HG03457 (cell line): Measurements from ENCODE around the gene BTBD2.

ENCODE experiments used
- ATAC-seq: cut with Tn5 transposase; IDR thresholded peaks from one replicate; pipeline ENCODE4 v1.9.1; 2021; ENCODE audit warnings: moderate number of reproducible peaks; ENCODE audit not compliant: unreplicated experiment

Gene BTBD2

DNA sequence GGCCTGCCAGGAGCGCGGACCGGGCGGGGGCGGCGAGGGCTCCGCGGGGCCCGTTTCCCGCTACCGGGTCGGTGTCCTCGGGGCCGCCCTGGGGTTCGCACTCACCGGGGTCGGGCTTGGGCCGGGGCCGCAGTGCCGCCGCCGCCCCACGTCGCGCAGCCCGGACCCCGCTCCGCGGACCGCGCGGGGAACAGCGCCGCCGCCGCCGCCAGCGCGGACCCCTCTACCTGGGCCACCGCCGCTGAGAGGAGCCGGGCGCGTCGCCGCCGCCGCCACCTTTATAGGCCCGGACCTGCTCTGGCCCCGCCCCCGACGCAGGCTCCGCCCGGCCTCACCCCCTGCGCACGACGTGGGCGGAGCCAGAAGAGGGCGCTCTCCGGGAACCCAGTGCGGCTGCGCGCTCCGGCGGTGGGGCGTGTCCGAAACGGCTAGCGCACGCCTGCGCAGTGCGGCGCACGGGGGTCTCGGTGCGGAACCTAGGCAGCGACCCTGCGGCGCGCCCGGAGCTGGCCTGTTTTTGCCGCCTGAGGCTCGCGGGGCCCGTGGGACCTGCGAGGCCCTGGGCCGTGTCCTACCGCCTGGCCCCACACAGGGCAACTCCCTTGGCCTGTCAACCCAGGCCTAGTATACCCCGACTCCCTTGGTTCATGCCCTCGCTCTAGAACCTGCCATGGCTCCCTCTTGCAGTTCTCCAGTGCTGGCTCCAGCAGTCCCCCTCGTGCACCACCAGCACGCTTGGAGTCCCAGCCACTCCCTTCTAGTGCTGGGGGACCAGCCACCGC, 35.7 kb upstream of the BTBD2 start, which contains the start of gene MKNK2:
MKNK2 (minus strand) TSS at position 254 of the 782 bp plus-strand sequence. CDS start 393 bp downstream, outside the sequence.
- peak; percentile 27 for ATAC-seq

DNA sequence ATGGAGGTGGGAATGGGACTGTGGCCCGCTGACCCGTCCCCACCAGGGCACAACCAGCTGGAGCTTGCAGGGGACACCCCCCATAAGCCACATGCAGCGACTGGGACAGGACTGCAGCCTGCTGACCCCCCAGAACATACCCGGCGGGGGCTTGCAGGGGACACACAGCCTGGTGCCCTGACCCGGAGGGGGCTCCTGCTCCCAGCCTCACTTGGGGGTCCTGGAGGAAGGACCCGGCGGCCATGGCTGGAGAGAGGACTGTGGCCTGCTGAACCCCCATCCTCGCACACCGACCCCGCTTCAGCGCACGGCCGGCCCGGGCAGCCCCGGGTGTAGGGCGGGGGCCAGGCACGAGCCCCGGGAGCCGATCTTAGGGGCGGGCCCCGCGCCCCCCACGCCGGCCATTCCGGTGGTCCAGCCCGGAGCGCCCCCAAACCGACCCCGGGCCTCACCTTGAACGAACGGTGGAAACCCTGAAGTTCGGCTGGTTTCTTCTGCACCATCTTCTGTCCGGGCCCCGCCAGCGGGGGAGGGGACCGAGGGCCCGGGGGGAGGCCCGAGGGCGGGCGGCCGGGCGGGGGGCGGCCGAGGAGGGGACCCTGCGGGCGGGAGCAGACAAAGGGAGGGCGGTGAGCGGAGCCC, 35.0 kb upstream of the BTBD2 start:
- ATAC-seq, result no peak

GRCh38 chr19:2049741-2050348, 34.3 kb upstream of the BTBD2 start:
- ATAC-seq, result no peak

DNA sequence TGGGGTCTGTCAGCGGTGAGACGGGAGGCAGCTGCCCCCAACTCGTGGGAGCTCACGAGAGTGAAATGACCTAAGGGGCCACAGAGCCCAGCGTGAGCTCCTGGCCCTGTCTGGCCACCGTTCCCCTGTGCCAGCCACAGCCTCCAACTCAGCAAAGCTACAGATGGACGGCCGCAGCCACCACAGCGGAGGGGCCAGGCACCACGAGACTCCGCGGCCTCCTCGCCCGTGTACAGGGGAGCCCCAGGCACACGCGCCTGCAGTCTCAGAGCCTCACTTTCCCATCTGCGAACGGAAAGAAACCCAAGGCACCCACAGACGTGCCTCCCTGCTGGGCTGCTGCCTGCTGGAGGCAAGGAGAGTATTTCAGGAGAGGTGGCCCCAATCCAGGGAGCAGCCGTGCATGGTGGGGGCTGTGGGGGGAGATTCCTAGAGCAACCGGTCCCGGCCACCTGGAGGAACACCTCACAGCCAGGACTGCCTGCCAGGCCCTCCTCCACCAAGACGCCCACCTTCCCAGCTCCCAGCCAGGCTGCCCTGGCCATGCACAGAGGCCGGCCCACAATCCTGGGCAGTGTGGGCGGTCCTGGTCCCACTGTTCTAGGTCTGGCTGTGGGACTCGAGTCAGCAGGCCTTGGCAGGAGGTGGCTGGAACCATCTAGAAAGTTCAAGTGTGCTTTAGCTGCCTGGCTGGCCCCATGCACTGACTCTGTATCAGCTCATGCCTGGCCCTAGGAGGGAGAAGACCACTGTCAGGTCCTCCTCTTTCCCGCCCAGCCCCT, 33.6 kb upstream of the BTBD2 start:
- no peak for ATAC-seq

- no peak for ATAC-seq
These were observed 32.8 kb upstream of the BTBD2 start for GRCh38 chr19:2048104-2048958.

DNA sequence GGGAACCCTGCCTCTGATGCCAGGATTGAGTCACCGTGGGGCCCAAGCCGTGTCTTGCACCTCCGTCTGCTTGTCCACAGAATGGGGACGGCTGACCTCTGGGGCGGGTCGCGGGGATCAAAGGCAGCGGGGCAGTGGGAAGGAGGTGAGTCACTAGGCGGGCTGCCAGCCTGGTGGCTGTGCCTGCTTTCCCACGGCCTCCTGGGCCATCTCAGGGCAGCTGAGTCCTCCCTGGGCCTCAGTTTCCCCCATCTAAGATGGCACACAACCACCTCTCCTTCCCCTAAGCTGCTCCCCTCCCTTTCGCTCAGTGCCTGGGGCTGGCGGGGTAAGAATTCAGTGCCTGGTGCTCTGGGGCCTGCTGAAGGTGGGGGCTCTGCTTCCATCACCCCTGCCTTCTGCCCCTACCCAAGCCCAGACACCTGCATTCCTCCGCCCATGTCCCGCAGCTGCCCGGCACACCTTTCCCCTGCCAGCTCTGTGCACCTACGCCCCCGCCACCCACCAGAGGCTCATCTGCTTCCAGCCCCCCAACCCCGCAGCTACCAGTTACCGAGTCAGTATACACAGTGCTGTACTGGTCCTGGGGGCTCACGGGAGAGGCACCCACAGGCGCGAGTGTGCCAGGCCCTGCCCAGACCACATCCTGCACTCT, 32.1 kb upstream of the BTBD2 start:
- ATAC-seq, result no peak

GRCh38 chr19:2047076-2047448, 31.5 kb upstream of the BTBD2 start:
- no peak for ATAC-seq

- no peak for ATAC-seq
These were observed 30.8 kb upstream of the BTBD2 start for GRCh38 chr19:2046046-2046907.

GRCh38 chr19:2045501-2046045, 30.1 kb upstream of the BTBD2 start:
- no peak for ATAC-seq

- ATAC-seq, result no peak
These were observed 29.4 kb upstream of the BTBD2 start for GRCh38 chr19:2044709-2045500.

DNA sequence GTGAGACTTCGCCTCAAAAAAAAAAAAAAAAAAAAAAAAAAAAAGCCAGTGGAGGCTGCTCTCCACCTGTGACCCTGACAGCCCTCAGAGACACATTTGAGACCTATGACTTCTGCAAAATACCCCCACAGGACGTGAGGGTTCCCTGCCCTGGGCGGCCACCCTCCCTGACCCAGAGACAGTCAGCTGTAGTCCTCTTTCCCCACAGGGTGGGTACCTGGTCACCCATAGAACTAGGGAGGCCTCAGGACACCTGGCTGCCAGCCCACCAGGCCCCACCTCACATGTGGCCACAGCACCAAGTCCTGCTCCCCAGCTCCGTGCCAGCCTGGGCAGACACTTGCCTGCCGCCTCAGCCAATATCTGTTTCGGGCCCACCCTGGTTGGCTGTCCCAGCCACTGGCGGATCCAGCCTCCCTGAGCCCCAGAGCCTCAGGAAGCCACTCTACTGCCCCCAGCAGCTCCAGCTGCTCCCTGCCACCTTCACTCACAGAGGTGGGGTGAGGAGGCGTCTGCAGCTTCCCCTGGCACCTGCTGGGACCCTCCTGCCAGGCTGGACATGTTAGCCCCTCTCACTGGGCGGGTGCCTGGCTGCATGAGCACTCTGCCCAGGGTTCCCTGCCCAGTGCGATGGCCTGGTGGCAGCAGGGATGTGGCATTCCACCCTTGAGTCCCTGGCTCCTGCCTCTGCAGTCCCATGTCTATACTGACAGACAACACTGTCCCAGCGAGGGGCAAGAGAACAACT, 28.6 kb upstream of the BTBD2 start:
- ATAC-seq, result no peak

GRCh38 chr19:2043251-2043641, 27.7 kb upstream of the BTBD2 start:
- ATAC-seq, result no peak

DNA sequence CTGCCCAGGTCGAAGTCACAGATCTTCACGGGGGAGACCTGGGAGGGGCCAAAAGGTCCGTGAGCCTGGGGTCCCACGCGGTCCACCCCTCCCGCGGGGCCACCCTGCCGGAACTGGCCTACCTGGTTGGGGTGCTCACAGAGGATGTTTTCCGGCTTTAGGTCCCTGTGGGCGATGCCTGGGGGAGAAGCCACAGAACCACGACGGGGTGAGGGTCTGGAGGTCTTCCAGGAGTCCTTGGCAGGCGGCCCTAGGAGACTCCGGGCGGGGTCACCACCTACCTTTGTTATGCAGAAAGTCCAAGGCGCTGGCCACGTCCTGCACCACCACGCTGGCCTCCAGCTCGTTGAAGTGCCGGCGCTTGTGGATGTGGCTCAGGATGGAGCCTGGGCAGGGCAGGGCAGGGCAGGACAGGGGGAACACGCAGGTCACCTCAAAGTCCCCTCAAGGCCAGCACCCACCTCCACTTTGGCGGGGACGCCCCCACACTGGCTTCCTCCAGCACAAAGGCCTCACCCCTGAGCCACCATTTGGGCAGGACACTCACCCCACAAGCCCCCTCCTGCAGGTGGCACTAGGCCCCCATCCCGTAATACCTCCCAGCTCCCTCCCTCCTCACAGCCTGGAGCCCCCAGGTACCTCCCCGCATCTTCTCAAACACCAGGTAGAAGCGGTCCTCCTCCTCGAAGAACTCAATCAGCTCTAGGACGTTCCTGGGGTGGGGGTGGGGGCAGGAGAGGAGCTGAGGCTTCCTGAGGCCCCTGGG, 27.2 kb upstream of the BTBD2 start:
- no peak for ATAC-seq

DNA sequence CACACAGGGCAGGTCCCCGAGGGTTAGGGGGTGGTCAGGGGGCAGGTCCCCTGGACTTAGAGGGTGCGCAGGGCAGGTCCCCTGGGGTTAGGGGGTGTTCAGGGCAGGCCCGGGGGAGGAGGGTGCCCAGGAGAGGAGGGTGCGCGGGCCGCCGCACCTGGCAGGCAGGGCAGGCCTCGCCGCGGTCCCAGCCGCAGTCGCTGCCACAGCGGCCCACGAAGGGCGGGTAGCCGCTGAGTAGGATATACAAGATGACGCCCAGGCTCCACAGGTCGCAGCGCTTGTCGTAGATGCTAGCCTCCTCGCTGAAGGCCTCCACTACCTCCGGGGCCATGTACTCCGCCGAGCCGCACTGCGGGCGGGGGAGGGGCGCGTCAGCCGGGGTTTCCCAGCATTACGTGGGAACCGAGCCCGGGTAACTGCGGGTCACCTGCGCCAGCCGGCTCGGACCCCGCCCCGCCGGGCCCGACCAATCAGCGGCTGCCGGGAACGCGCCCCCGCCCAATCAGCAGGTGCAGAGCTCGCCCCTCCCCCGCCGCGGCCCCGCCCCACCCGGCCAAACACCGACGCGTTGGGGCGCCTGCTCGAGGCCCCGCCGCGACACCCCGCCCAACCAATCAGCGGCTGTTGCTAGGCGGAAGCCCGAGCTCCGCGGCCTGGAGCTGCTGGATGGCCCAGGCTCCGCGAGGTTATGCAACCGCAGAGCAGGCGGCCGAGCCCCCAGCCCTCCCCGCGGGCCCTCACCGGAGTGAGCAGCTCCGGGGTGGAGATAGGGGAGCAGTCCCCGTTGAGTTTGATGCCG, 26.4 kb upstream of the BTBD2 start:
- ATAC-seq, result peak; percentile 45

DNA sequence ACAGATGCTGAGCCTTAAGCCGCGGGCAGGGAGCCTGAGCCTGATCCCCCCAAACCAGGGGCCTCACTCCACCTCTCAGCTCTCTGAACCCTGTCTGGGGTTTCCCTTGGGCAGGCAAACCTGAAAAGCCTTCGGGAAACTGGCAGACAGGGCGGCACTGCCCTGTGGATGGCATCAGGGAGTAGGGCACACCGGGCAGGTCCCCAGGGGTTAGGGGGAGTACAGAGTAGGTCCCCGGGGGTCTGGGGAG, 25.8 kb upstream of the BTBD2 start:
- ATAC-seq, result no peak
